ENCODE measurements around the gene KANK3. TPM values are rescaled to one million over a fixed set of nuclear protein-coding genes. Genes with fewer than 3 reads are reported as not detected.

The KANK3 gene
- total RNA-seq, 1 experiment from 2014 or later, result 7.7 TPM

- no peak overlapping the region; the same call in 1 of the 2 replicates for H3K14ac ChIP-seq (ENCODE audit: insufficient read depth, low read length)
- H4K20me1 ChIP-seq (ENCODE audit: control insufficient read depth, insufficient read depth, insufficient read length), result no peaks in the 10 kb centered on the region
- H4K91ac ChIP-seq (ENCODE audit: insufficient read length, low read depth, low read length), result no peak overlapping the region
- DNase-seq, result no peak
- H3K9me3 Mint-ChIP-seq, result peaks cover 0 to 3% of the 10 kb centered on the region in 2 experiments; a peak in 2 of 5 replicates
- H3K36me3 Mint-ChIP-seq (ENCODE audit: insufficient read depth in 1 of 3, low read depth in 3 of 3), result peaks cover 14 to 31% (median 22%) of the 10 kb centered on the region in 3 experiments
- no peaks in the 10 kb centered on the region for H3K27me3 ChIP-seq (ENCODE audit: insufficient read depth, low read length)
- no peak overlapping the region for H4K5ac ChIP-seq (ENCODE audit: insufficient read length, low read depth, low read length)
- H3K9ac ChIP-seq (ENCODE audit: extremely low read depth, insufficient read length, low read length), result peak overlapping the region; percentile 85
- H2AK5ac ChIP-seq (ENCODE audit: insufficient read length, low read length), result no peak overlapping the region
- H3K23me2 ChIP-seq (ENCODE audit: insufficient read length, low read depth, low read length, poor library complexity, severe bottlenecking), result peaks cover 6% of the 10 kb centered on the region
- H3K79me2 ChIP-seq (ENCODE audit: insufficient read depth, low read length), result peaks cover 5% of the 10 kb centered on the region; the same call in 1 of the 2 replicates
- H3K27me3 Mint-ChIP-seq (ENCODE audit: low read depth), result peaks cover 4% of the 10 kb centered on the region
- H2BK15ac ChIP-seq (ENCODE audit: low read depth, low read length), result no peak overlapping the region
- no peak overlapping the region for H3K56ac ChIP-seq (ENCODE audit: insufficient read length, low read depth, low read length)
- H2AFZ ChIP-seq (ENCODE audit: low read length), result no peak overlapping the region
- H2BK12ac ChIP-seq (ENCODE audit: insufficient read length, low read depth, low read length), result no peak overlapping the region
- H3T11ph ChIP-seq (ENCODE audit: low read length), result no peak overlapping the region
- WGBS (ENCODE audit: extremely low coverage, insufficient read length, low lambda C conversion rate), result no CpG with 5 or more reads among the region's 7 CpGs
- no peak overlapping the region for H3K23ac ChIP-seq (ENCODE audit: insufficient read length, low read depth, low read length)
- no peaks in the 10 kb centered on the region for H3K79me1 ChIP-seq (ENCODE audit: insufficient read depth, low read depth, low read length, poor library complexity, severe bottlenecking)
- H3K27ac Mint-ChIP-seq, result peak overlapping the region in 2 of 3 experiments; percentile 12 to 97; a peak in 3 of 7 replicates
- H2BK5ac ChIP-seq (ENCODE audit: insufficient read length, low read length), result no peak overlapping the region
- no peak overlapping the region for H4K8ac ChIP-seq (replicated peaks; ENCODE audit: insufficient read length, low read depth, low read length)
- no peaks in the 10 kb centered on the region for H3K9me3 ChIP-seq (ENCODE audit: control insufficient read depth, low read depth, low read length)
- TF ChIP-seq, protein P1, sequence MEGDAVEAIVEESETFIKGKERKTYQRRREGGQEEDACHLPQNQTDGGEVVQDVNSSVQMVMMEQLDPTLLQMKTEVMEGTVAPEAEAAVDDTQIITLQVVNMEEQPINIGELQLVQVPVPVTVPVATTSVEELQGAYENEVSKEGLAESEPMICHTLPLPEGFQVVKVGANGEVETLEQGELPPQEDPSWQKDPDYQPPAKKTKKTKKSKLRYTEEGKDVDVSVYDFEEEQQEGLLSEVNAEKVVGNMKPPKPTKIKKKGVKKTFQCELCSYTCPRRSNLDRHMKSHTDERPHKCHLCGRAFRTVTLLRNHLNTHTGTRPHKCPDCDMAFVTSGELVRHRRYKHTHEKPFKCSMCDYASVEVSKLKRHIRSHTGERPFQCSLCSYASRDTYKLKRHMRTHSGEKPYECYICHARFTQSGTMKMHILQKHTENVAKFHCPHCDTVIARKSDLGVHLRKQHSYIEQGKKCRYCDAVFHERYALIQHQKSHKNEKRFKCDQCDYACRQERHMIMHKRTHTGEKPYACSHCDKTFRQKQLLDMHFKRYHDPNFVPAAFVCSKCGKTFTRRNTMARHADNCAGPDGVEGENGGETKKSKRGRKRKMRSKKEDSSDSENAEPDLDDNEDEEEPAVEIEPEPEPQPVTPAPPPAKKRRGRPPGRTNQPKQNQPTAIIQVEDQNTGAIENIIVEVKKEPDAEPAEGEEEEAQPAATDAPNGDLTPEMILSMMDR (conservative IDR thresholded peaks at IDR 0.05), result no peak
- H3K18ac ChIP-seq (ENCODE audit: insufficient read length, low read depth, low read length), result no peak overlapping the region
- H3K4me2 ChIP-seq (ENCODE audit: insufficient read depth, insufficient read length, low read length), result peak overlapping the region; percentile 39
- H3K4me1 ChIP-seq (ENCODE audit: insufficient read depth, low read length), result no peaks in the 10 kb centered on the region
- peaks cover 12 to 25% of the 10 kb centered on the region in 2 experiments for H3K4me1 Mint-ChIP-seq
- no peak overlapping the region for H2BK20ac ChIP-seq (ENCODE audit: low read depth, low read length, poor library complexity, severe bottlenecking)
- H3K27ac ChIP-seq (ENCODE audit: insufficient read length, low read depth, low read length), result no peak overlapping the region
- no peak overlapping the region for H2BK120ac ChIP-seq (ENCODE audit: low read depth, low read length, poor library complexity, severe bottlenecking)
- H3K4me3 Mint-ChIP-seq, result peak overlapping the region; percentile 96 to 98
- H3K4ac ChIP-seq (ENCODE audit: low read depth, low read length), result no peak overlapping the region
Observed at GRCh38 chr19:8322638-8322997, 20.4 kb downstream of the KANK3 start.
